H9 (cell line): ENCODE measurements around the gene NKIRAS2. TPM values are rescaled to one million over a fixed set of nuclear protein-coding genes. Genes with fewer than 3 reads are reported as not detected.
"Not testable (repeated sequence)": the region's sequence is repeated elsewhere in the genome, so short reads cannot be mapped to it uniquely, and the experiment has no call there.

ENCODE experiments used
- DNase-seq: peaks from one replicate; pipeline ENCODE4 v3.0.0-alpha.2; 2017
- H2AFZ ChIP-seq: one replicate; pipeline ENCODE4 v1.6.1; 2013; ENCODE audit warnings: mild to moderate bottlenecking, low read length, control low read depth, moderate library complexity
- H2AK5ac ChIP-seq: 2 replicates; pipeline ENCODE4 v1.6.1; 2013; ENCODE audit warnings: low read length, control low read depth, mixed read lengths; ENCODE audit not compliant: insufficient read length
- H2BK120ac ChIP-seq: one replicate; pipeline ENCODE4 v1.6.1; 2013; ENCODE audit warnings: low read depth, mild to moderate bottlenecking, low read length, control low read depth, inconsistent platforms; ENCODE audit not compliant: poor library complexity, severe bottlenecking
- H2BK12ac ChIP-seq: 2 replicates; pipeline ENCODE4 v1.6.1; 2013; ENCODE audit warnings: low read length, control low read depth, mixed read lengths, low read depth; ENCODE audit not compliant: insufficient read length
- H2BK15ac ChIP-seq: 2 replicates; pipeline ENCODE4 v1.6.1; 2013; ENCODE audit warnings: low read depth, low read length, control low read depth
- H2BK20ac ChIP-seq: one replicate; pipeline ENCODE4 v1.6.1; 2013; ENCODE audit warnings: low read depth, mild to moderate bottlenecking, low read length, control low read depth, inconsistent platforms; ENCODE audit not compliant: poor library complexity, severe bottlenecking
- H2BK5ac ChIP-seq: 2 replicates; pipeline ENCODE4 v1.6.1; 2013; ENCODE audit warnings: low read length, control low read depth, mixed read lengths; ENCODE audit not compliant: insufficient read length
- H3K14ac ChIP-seq: 2 replicates; pipeline ENCODE4 v1.6.1; 2013; ENCODE audit warnings: low read length, control low read depth; ENCODE audit not compliant: insufficient read depth
- H3K18ac ChIP-seq: 2 replicates; pipeline ENCODE4 v1.6.1; 2013; ENCODE audit warnings: low read depth, mild to moderate bottlenecking, mixed read lengths, low read length, control low read depth; ENCODE audit not compliant: insufficient read length
- H3K23ac ChIP-seq: 2 replicates; pipeline ENCODE4 v1.6.1; 2013; ENCODE audit warnings: low read length, control low read depth, mixed read lengths, low read depth; ENCODE audit not compliant: insufficient read length
- H3K23me2 ChIP-seq: 2 replicates; pipeline ENCODE4 v1.6.1; 2013; ENCODE audit warnings: low read depth, mild to moderate bottlenecking, mixed read lengths, low read length, control low read depth; ENCODE audit not compliant: insufficient read length, poor library complexity, severe bottlenecking
- H3K27ac ChIP-seq: 2 replicates; pipeline ENCODE4 v1.5.1; 2013; ENCODE audit warnings: low read length, control low read depth, mixed read lengths, low read depth; ENCODE audit not compliant: insufficient read length
- H3K27me3 ChIP-seq: 2 replicates; pipeline ENCODE4 v1.6.1; 2013; ENCODE audit warnings: low read length, control low read depth, inconsistent platforms; ENCODE audit not compliant: insufficient read depth
- H3K4ac ChIP-seq: 2 replicates; pipeline ENCODE4 v1.6.1; 2013; ENCODE audit warnings: low read depth, mild to moderate bottlenecking, control low read depth, inconsistent platforms, low read length, moderate library complexity
- H3K4me1 ChIP-seq: 2 replicates; pipeline ENCODE4 v1.6.1; 2013; ENCODE audit warnings: low read length, control low read depth, inconsistent platforms; ENCODE audit not compliant: insufficient read depth
- H3K4me2 ChIP-seq: 2 replicates; pipeline ENCODE4 v1.6.1; 2013; ENCODE audit warnings: low read length, control low read depth, mixed read lengths; ENCODE audit not compliant: insufficient read length, insufficient read depth
- H3K56ac ChIP-seq: 2 replicates; pipeline ENCODE4 v1.6.1; 2013; ENCODE audit warnings: low read depth, mild to moderate bottlenecking, mixed read lengths, low read length, control low read depth; ENCODE audit not compliant: insufficient read length
- H3K79me1 ChIP-seq: 2 replicates; pipeline ENCODE4 v1.6.1; 2013; ENCODE audit warnings: low read depth, mild to moderate bottlenecking, moderate library complexity, low read length, control low read depth, inconsistent platforms; ENCODE audit not compliant: insufficient read depth, poor library complexity, severe bottlenecking
- H3K79me2 ChIP-seq: 2 replicates; pipeline ENCODE4 v1.6.1; 2013; ENCODE audit warnings: low read length, control low read depth, inconsistent platforms; ENCODE audit not compliant: insufficient read depth
- H3K9ac ChIP-seq: 2 replicates; pipeline ENCODE4 v1.6.1; 2013; ENCODE audit warnings: low read length, control low read depth, mixed read lengths; ENCODE audit not compliant: insufficient read length; ENCODE audit errors: extremely low read depth
- H3K9me3 ChIP-seq: one replicate; pipeline ENCODE4 v1.6.1; 2013; ENCODE audit warnings: low read depth, low read length, inconsistent platforms; ENCODE audit not compliant: control insufficient read depth
- H3T11ph ChIP-seq: one replicate; pipeline ENCODE4 v1.6.1; 2013; ENCODE audit warnings: mild to moderate bottlenecking, low read length, control low read depth, inconsistent platforms
- H4K20me1 ChIP-seq: one replicate; pipeline ENCODE4 v1.6.1; 2013; ENCODE audit not compliant: control insufficient read depth, insufficient read length, insufficient read depth
- H4K5ac ChIP-seq: 2 replicates; pipeline ENCODE4 v1.6.1; 2013; ENCODE audit warnings: low read depth, mild to moderate bottlenecking, mixed read lengths, low read length, control low read depth; ENCODE audit not compliant: insufficient read length
- H4K8ac ChIP-seq: replicated peaks from 2 replicates; pipeline ENCODE4 v1.6.1; 2013; ENCODE audit warnings: low read length, control low read depth, mixed read lengths, low read depth; ENCODE audit not compliant: insufficient read length
- H4K91ac ChIP-seq: 2 replicates; pipeline ENCODE4 v1.6.1; 2013; ENCODE audit warnings: low read depth, mild to moderate bottlenecking, moderate library complexity, mixed read lengths, low read length, control low read depth; ENCODE audit not compliant: insufficient read length
- H3K27ac Mint-ChIP-seq, 3 experiments: 2 replicates in 2 of 3; 3 replicates in 1 of 3; pipeline ENCODE4 v1.8.0; 2020 to 2021; ENCODE audit warnings: mixed read lengths in 3 of 3, mild to moderate bottlenecking in 1 of 3, moderate library complexity in 1 of 3
- H3K27me3 Mint-ChIP-seq: 2 replicates; pipeline ENCODE4 v1.8.0; 2021; ENCODE audit warnings: low read depth, mild to moderate bottlenecking, moderate library complexity, mixed read lengths
- H3K36me3 Mint-ChIP-seq, 3 experiments: 2 replicates in 2 of 3; 3 replicates in 1 of 3; pipeline ENCODE4 v1.8.0; 2020 to 2021; ENCODE audit warnings: low read depth in 3 of 3, mixed read lengths in 3 of 3; ENCODE audit not compliant: insufficient read depth in 1 of 3
- H3K4me1 Mint-ChIP-seq, 2 experiments: 2 replicates each; pipeline ENCODE4 v1.8.0; 2020; ENCODE audit warnings: mixed read lengths in 2 of 2
- H3K4me3 Mint-ChIP-seq, 2 experiments: 2 replicates in 1 of 2; 3 replicates in 1 of 2; pipeline ENCODE4 v1.8.0; 2020 to 2021; ENCODE audit warnings: mild to moderate bottlenecking in 2 of 2, mixed read lengths in 2 of 2, moderate library complexity in 1 of 2
- H3K9me3 Mint-ChIP-seq, 2 experiments: 2 replicates in 1 of 2; 3 replicates in 1 of 2; pipeline ENCODE4 v1.8.0; 2020; ENCODE audit warnings: mild to moderate bottlenecking in 2 of 2, mixed read lengths in 2 of 2, moderate library complexity in 1 of 2
- WGBS: extraction: QIAGEN DNeasy Blood & Tissue Kit; methylation state at CpG from one replicate; pipeline ENCODE4 v1.1.7; 2013; ENCODE audit warnings: missing lambda C conversion rate, low lambda C conversion rate, mixed read lengths; ENCODE audit not compliant: insufficient read length; ENCODE audit errors: extremely low coverage; 5-methylcytosine and 5-hydroxymethylcytosine counted together
- total RNA-seq: library from RNA; stranded (reverse); gene quantifications from 2 replicates; pipeline ENCODE4 v1.2.1, GENCODE V29; 2021
- TF ChIP-seq, protein P1 (sequence below): fragments of 200-600 bp; sonication (generic); conservative IDR thresholded peaks from 3 replicates; pipeline ENCODE4 v1.8.0; 2021; ENCODE audit warnings: antibody characterized with exemption, mild to moderate bottlenecking

Gene NKIRAS2
- total RNA-seq, 1 experiment from 2014 or later = 37.1 TPM

DNA sequence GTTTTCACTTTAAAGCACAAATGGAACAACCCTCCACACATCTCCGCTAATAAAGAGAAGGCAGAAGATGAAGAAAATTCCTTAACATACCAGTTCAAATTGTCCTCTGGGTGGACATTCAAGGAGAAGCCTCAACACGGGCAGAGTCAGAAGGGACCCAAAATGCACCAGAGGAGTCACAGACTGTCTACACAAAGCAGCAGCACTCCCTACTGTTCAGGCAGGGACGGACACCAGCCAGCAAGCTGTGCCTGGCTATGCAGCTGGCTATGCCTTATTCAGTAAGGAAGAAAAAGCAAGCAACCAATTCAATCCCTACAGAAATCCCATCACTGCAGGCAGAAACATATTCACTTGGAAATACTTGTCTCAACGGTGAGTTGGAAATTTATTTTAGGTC, 10.7 kb upstream of the NKIRAS2 start:
- Mint-ChIP-seq H3K4me1 (peaks cover 41 to 42% of the 10 kb centered on the region in 2 experiments), H3K36me3 (peaks cover 12 to 33% (median 15%) of the 10 kb centered on the region in 3 experiments), H3K4me3 (no peak overlapping the region), H3K9me3 (no peaks in the 10 kb centered on the region), H3K27ac (peak overlapping the region; percentile 22 to 78 (median 74); a peak in 4 of 7 replicates), H3K27me3 (no peaks in the 10 kb centered on the region)
- no peak overlapping the region for H4K5ac ChIP-seq
- no peak overlapping the region for H3K18ac ChIP-seq
- no peak overlapping the region for H2BK15ac ChIP-seq
- no peak overlapping the region for H2AK5ac ChIP-seq
- H3K56ac ChIP-seq = no peak overlapping the region
- H3K27me3 ChIP-seq = no peaks in the 10 kb centered on the region
- no peak overlapping the region for H3K4ac ChIP-seq
- H2BK5ac ChIP-seq = no peak overlapping the region
- H2AFZ ChIP-seq = no peak overlapping the region
- no CpG with 5 or more reads among the region's 4 CpGs for WGBS
- peak; percentile 50 for DNase-seq
- H2BK20ac ChIP-seq = no peak overlapping the region
- H2BK12ac ChIP-seq = no peak overlapping the region
- no peak overlapping the region for H3K14ac ChIP-seq
- peaks cover 13% of the 10 kb centered on the region for H3K4me1 ChIP-seq
- no peaks in the 10 kb centered on the region for H4K20me1 ChIP-seq
- H3K23me2 ChIP-seq = no peaks in the 10 kb centered on the region
- peaks cover 45% of the 10 kb centered on the region for H3K79me2 ChIP-seq
- H4K91ac ChIP-seq = no peak overlapping the region
- peaks cover 9% of the 10 kb centered on the region for H3K79me1 ChIP-seq
- no peaks in the 10 kb centered on the region for H3K9me3 ChIP-seq
- H3K4me2 ChIP-seq = no peak overlapping the region
- TF ChIP-seq, protein P1, sequence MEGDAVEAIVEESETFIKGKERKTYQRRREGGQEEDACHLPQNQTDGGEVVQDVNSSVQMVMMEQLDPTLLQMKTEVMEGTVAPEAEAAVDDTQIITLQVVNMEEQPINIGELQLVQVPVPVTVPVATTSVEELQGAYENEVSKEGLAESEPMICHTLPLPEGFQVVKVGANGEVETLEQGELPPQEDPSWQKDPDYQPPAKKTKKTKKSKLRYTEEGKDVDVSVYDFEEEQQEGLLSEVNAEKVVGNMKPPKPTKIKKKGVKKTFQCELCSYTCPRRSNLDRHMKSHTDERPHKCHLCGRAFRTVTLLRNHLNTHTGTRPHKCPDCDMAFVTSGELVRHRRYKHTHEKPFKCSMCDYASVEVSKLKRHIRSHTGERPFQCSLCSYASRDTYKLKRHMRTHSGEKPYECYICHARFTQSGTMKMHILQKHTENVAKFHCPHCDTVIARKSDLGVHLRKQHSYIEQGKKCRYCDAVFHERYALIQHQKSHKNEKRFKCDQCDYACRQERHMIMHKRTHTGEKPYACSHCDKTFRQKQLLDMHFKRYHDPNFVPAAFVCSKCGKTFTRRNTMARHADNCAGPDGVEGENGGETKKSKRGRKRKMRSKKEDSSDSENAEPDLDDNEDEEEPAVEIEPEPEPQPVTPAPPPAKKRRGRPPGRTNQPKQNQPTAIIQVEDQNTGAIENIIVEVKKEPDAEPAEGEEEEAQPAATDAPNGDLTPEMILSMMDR = peak; percentile 32; the same call in 2 of the 3 replicates
- no peak overlapping the region for H3K9ac ChIP-seq
- no peak overlapping the region for H3T11ph ChIP-seq
- no peak overlapping the region for H2BK120ac ChIP-seq
- H3K27ac ChIP-seq = no peak overlapping the region
- H3K23ac ChIP-seq = no peak overlapping the region
- H4K8ac ChIP-seq = no peak overlapping the region

GRCh38 chr17:42010266-42010680, 9.6 kb upstream of the NKIRAS2 start:
- no CpG with 5 or more reads among the region's 9 CpGs for WGBS
- not testable (repeated sequence) for H2AK5ac ChIP-seq, H3K14ac ChIP-seq, H3K56ac ChIP-seq, H2AFZ ChIP-seq, DNase-seq, H3K23me2 ChIP-seq, H4K91ac ChIP-seq, H2BK20ac ChIP-seq, H2BK5ac ChIP-seq, H3K27ac ChIP-seq, H3K79me1 ChIP-seq, H4K20me1 ChIP-seq, H2BK15ac ChIP-seq, H4K8ac ChIP-seq, H3K9ac ChIP-seq, H3K18ac ChIP-seq, H3K27me3 ChIP-seq, H3K4me2 ChIP-seq, H3K9me3 Mint-ChIP-seq, H3K4ac ChIP-seq, H3K27me3 Mint-ChIP-seq, H3K4me3 Mint-ChIP-seq, H3K9me3 ChIP-seq, H4K5ac ChIP-seq, H3K23ac ChIP-seq
- Mint-ChIP-seq H3K36me3 (peaks cover 15 to 36% (median 17%) of the 10 kb centered on the region in 3 experiments), H3K4me1 (peaks cover 43 to 46% of the 10 kb centered on the region in 2 experiments), H3K27ac (peak overlapping the region; percentile 45 to 91 (median 78))
- Histone ChIP-seq H3K79me2 (peaks cover 49% of the 10 kb centered on the region), H2BK120ac (peak overlapping the region; percentile 92), H2BK12ac (peak overlapping the region; percentile 14), H3T11ph (peak overlapping the region; percentile 70), H3K4me1 (peaks cover 13% of the 10 kb centered on the region)
